Measurements from ENCODE around the gene ATP1A1. TPM values are rescaled to one million over a fixed set of nuclear protein-coding genes. Genes with fewer than 3 reads are reported as not detected.

ATP1A1 gene
- total RNA-seq, 1 experiment from 2014 or later: 181 TPM

DNA sequence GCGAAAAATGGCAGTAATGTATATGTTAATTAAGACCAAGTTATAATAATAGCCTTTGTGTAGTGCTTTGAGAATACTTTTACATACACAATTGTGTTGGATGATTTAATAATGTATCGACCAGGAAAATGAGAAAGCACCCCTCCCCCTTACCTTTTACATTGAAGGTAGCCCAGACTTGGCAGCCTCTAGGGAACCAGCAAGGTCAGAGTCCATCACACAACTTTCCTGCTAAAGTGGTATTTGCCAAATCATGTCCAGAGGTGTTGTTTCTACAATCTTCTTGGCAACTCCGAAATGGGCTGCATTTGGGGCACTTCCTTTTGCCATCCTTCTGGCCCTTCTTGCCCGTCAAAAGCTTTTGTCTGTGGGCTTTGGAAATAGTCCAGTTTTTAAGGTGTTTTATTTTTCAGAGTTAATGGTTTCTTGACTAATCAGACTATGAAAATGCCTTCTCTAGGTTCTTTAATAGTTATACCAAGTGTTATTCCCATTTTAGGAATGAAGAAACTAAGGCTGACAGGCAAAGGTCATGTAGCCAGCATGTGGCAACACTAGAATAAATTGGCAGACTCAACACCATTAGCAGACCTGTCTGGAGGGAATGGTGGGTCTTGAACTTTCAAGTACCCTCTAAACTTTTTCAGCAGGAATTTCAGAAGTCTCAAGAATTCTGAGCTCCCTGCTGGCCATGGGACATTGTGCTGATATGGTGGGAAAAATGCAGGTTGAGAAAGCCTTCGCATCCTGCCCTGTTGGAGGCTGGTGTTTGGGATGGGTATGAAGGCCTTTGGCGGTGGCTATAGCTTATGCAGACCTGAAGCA, 6.8 kb downstream of the ATP1A1 start:
- intact Hi-C loops (cut with micrococcal nuclease): no loop called here
- H3K9ac ChIP-seq (ENCODE audit: low read length): no peak overlapping the region
- H3K79me2 ChIP-seq (ENCODE audit: low read length): peaks cover 97% of the 10 kb centered on the region
- H3F3A ChIP-seq (ENCODE audit: low read length, unreplicated experiment): peaks cover 18% of the 10 kb centered on the region
- H3K4me1 ChIP-seq (ENCODE audit: insufficient read depth, low read length): peaks cover 44% of the 10 kb centered on the region
- H3K9me2 ChIP-seq (replicated peaks; ENCODE audit: low read length): no peaks in the 10 kb centered on the region
- no peak overlapping the region for H3K4me3 ChIP-seq (ENCODE audit: low read length)
- H2AFZ ChIP-seq (ENCODE audit: low read length): no peak overlapping the region
- no peak for TF ChIP-seq EZH2 (IDR thresholded peaks at IDR 0.05; ENCODE audit: low read length, unreplicated experiment)
- no peak for TF ChIP-seq EZH2phosphoT487 (IDR thresholded peaks at IDR 0.05; ENCODE audit: borderline replicate concordance, low read length)
- TF ChIP-seq CTCF (conservative IDR thresholded peaks at IDR 0.05; ENCODE audit: low read depth, low read length): no peak
- BruUV-seq (replicated peaks): no TSS peak
- no peak overlapping the region for H3K4me2 ChIP-seq (ENCODE audit: low read length)
- H3K36me3 ChIP-seq (ENCODE audit: low read depth, low read length): peaks cover 13% of the 10 kb centered on the region
- no peak overlapping the region for H3K27ac ChIP-seq (ENCODE audit: low read length)
- ATAC-seq (no peak), DNase-seq (no peak)
- peaks cover 70% of the 10 kb centered on the region for H4K20me1 ChIP-seq (ENCODE audit: low read length)
- ChIA-PET CTCF (no interaction called here), POLR2A (ENCODE audit: unreplicated experiment) (no interaction called here)
- H3K27me3 ChIP-seq (ENCODE audit: low read length): no peaks in the 10 kb centered on the region
- H3K9me3 ChIP-seq (ENCODE audit: low read length): no peaks in the 10 kb centered on the region

DNA sequence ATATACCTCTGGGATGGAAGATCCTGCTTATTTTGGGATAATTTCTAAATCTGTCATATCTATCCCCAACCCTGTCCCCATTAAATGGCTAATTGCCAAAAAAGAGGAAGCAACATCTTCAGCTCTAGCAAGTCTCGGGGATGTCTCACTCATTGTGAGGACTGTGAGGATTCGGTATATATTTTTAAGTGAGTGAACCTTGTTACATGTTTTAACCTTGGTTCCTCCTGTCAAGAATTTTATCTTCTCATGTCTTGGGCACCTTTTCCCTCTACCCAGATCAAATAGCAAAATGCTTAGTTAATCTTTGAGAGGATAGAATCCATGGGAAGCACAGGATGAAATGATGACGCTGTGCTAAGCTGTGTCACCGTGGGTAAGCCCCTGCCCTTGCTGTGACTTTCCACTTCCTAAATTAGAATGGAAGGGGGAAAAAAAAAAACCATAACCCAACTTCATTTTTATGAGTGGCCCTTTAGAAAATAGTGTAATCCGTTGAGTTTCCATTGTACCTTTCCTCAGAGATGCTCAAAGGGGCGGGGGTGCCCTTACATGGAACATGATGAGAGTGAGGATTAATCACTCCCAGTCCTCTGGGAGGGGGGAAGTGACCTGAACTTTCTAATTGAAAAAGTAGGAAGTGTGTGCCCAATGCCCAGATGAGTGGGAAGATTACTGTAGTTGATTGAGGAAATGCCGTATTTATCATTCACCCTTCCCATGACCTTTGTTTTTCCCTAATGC, 7.6 kb downstream of the ATP1A1 start:
- no peak overlapping the region for H3K9ac ChIP-seq (ENCODE audit: low read length)
- H3F3A ChIP-seq (ENCODE audit: low read length, unreplicated experiment): peaks cover 17% of the 10 kb centered on the region
- H4K20me1 ChIP-seq (ENCODE audit: low read length): peaks cover 64% of the 10 kb centered on the region
- peaks cover 89% of the 10 kb centered on the region for H3K79me2 ChIP-seq (ENCODE audit: low read length)
- no peak overlapping the region for H3K27ac ChIP-seq (ENCODE audit: low read length)
- ATAC-seq (no peak), DNase-seq (no peak)
- peaks cover 21% of the 10 kb centered on the region for H3K36me3 ChIP-seq (ENCODE audit: low read depth, low read length)
- H3K4me3 ChIP-seq (ENCODE audit: low read length): no peak overlapping the region
- intact Hi-C loops (cut with micrococcal nuclease): no loop called here
- H3K4me2 ChIP-seq (ENCODE audit: low read length): no peak overlapping the region
- CTCF ChIA-PET: interaction anchor here (0.7 kb wide), 1 partner anchor 177 kb away, joined by 3 read pairs; no protein-coding TSS in a partner anchor
- no peaks in the 10 kb centered on the region for H3K9me2 ChIP-seq (replicated peaks; ENCODE audit: low read length)
- no peaks in the 10 kb centered on the region for H3K9me3 ChIP-seq (ENCODE audit: low read length)
- no peak overlapping the region for H2AFZ ChIP-seq (ENCODE audit: low read length)
- TF ChIP-seq EZH2phosphoT487 (IDR thresholded peaks at IDR 0.05; ENCODE audit: borderline replicate concordance, low read length) (no peak), CTCF (conservative IDR thresholded peaks at IDR 0.05; ENCODE audit: low read depth, low read length) (no peak), EZH2 (IDR thresholded peaks at IDR 0.05; ENCODE audit: low read length, unreplicated experiment) (no peak)
- POLR2A ChIA-PET (ENCODE audit: unreplicated experiment): no interaction called here
- H3K4me1 ChIP-seq (ENCODE audit: insufficient read depth, low read length): peaks cover 36% of the 10 kb centered on the region
- BruUV-seq (replicated peaks): no TSS peak
- no peaks in the 10 kb centered on the region for H3K27me3 ChIP-seq (ENCODE audit: low read length)

Data from PC-3 (cell line).